ENCODE measurements around the gene GDE1.
A peak's percentile ranks its signal among the peaks of the same experiment; 100 is the strongest.

DNA sequence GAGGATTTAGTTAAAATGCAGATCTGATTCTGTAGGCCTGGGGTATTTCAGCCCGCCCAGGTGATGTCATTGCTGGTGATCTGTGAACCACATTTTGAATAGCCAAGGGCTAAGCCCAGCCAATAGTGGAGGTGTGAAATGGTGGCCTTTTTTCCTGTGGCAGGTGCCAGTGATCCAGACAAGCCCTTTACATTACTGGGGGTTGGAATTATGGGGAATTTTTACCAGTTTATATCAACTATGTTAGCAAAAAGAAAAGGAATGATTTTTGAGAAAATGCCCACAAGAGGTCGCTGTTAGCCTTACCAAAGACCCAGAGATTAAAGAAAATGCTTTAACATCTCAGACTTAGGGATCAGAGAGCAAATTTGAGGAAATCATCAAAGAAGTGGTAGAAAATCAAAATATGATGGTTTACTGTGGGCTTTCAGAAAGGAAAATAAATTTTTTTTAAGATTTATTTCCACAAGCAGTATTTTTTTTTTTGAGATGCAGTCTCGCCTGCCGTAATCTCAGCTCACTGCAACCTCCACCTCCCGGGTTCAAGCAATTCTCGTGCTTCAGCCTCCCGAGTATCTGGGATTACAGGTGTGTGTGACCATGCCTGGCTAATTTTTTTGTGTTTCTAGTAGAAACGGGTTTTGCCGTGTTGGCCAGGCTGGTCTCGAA, 37.5 kb upstream of the GDE1 start:
- TF ChIP-seq EP300 (IDR thresholded peaks at IDR 0.05) (no peak), POLR2A (IDR thresholded peaks at IDR 0.05) (no peak)
- TF ChIP-seq, protein P1, sequence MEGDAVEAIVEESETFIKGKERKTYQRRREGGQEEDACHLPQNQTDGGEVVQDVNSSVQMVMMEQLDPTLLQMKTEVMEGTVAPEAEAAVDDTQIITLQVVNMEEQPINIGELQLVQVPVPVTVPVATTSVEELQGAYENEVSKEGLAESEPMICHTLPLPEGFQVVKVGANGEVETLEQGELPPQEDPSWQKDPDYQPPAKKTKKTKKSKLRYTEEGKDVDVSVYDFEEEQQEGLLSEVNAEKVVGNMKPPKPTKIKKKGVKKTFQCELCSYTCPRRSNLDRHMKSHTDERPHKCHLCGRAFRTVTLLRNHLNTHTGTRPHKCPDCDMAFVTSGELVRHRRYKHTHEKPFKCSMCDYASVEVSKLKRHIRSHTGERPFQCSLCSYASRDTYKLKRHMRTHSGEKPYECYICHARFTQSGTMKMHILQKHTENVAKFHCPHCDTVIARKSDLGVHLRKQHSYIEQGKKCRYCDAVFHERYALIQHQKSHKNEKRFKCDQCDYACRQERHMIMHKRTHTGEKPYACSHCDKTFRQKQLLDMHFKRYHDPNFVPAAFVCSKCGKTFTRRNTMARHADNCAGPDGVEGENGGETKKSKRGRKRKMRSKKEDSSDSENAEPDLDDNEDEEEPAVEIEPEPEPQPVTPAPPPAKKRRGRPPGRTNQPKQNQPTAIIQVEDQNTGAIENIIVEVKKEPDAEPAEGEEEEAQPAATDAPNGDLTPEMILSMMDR (IDR thresholded peaks at IDR 0.05), result peak; percentile 56 to 71 (median 63)
